ENCODE measurements around the gene RAB10. TPM values are rescaled to one million over a fixed set of nuclear protein-coding genes. Genes with fewer than 3 reads are reported as not detected.

The RAB10 gene
- total and polyA plus RNA-seq, 2 of the 4 experiments (the other 2 are of a cell fraction) = 30.1 to 77.1 TPM

DNA sequence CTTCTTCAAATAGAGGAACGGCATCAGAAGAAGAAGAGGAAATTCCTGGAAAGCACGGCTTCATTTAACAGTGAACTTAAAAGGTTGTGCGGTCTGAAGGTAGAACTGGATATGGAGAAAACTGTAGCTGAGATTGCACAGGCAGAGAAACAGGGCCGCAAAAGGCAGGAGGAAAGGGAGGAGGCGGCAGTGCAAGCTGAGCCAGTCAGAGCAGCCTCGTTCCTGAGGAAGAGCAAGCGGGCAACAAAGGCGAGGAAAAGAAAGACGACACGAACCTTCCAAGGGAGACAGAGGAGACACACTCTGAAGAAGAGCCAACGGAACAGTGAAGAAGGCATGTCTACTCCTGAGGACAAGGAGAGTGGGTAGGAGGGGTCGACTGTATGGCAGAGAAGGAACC lies 116.4 kb downstream of the RAB10 start:
- Histone ChIP-seq H3K4me1 (ENCODE audit: control insufficient read depth, insufficient read depth, low read length) (no peaks in the 10 kb centered on the region), H2BK15ac (ENCODE audit: low read depth, low read length) (no peak overlapping the region), H4K20me1 (ENCODE audit: insufficient read depth, low read length) (no peaks in the 10 kb centered on the region), H3K9ac (ENCODE audit: low read depth, low read length) (no peak overlapping the region), H3K14ac (replicated peaks; ENCODE audit: low read depth, low read length) (no peak overlapping the region), H3K36me3 (ENCODE audit: control insufficient read depth, insufficient read depth, low read length) (no peaks in the 10 kb centered on the region), H3K4me2 (ENCODE audit: low read depth, low read length) (no peak overlapping the region), H3K27me3 (ENCODE audit: control insufficient read depth, insufficient read depth, low read length) (peaks cover 7% of the 10 kb centered on the region), H3K9me1 (ENCODE audit: insufficient read depth, low read length) (no peaks in the 10 kb centered on the region), H3K56ac (ENCODE audit: extremely low read depth, insufficient read depth, low read length) (no peak overlapping the region; the same call in 1 of the 2 replicates), H4K91ac (ENCODE audit: insufficient read depth, low read depth, low read length) (no peak overlapping the region), H3K9me3 (ENCODE audit: control insufficient read depth, insufficient read depth, low read length) (no peaks in the 10 kb centered on the region), H3K18ac (ENCODE audit: low read depth, low read length) (no peak overlapping the region), H3K79me1 (ENCODE audit: low read depth in 1 of 2, low read length in 2 of 2) (no peaks in the 10 kb centered on the region), H4K5ac (ENCODE audit: low read depth, low read length) (no peak overlapping the region), H2BK120ac (ENCODE audit: low read depth, low read length) (no peak overlapping the region), H2AK5ac (ENCODE audit: low read depth, low read length) (no peak overlapping the region), H3K4ac (ENCODE audit: low read depth, low read length) (no peak overlapping the region), H4K8ac (ENCODE audit: low read depth in 2 of 2, low read length in 2 of 2) (no peak overlapping the region), H2AFZ (replicated peaks; ENCODE audit: low read length, poor library complexity) (peak overlapping the region; percentile 41), H3K23ac (ENCODE audit: low read depth, low read length) (no peak overlapping the region), H2BK20ac (ENCODE audit: low read depth, low read length) (no peak overlapping the region), H3K4me3 (ENCODE audit: insufficient read depth, low read depth, low read length) (no peak overlapping the region), H3K27ac (ENCODE audit: insufficient read depth, low read length) (no peak overlapping the region), H2AK9ac (replicated peaks; ENCODE audit: low read depth, low read length, poor library complexity) (no peak overlapping the region), H2BK5ac (ENCODE audit: low read depth, low read length, poor library complexity, severe bottlenecking) (no peak overlapping the region)
- BruUV-seq (replicated peaks) = no TSS peak
- ChIA-PET CTCF (no interaction called here), POLR2A (ENCODE audit: unreplicated experiment) (no interaction called here)
- ATAC-seq (ENCODE audit: low read depth) = no peak
- dilution Hi-C loops (cut with HindIII; ENCODE audit: low sequenced_read_pairs, unreplicated experiment) = no loop called here
- whole genome bisulfite sequencing, 2 experiments (ENCODE audit: extremely low coverage in 2 of 2, insufficient read length in 1 of 2) = 83% methylated on average over 8 of the region's 12 CpGs; no CpG with 5 or more reads in 1 of the 2 experiments
- in situ Hi-C loops (cut with MboI; ENCODE audit: low sequenced_read_pairs) = no loop called here
- DNase-seq = no peak
- intact Hi-C loops (cut with micrococcal nuclease) = no loop called here
- TF ChIP-seq, protein P1, sequence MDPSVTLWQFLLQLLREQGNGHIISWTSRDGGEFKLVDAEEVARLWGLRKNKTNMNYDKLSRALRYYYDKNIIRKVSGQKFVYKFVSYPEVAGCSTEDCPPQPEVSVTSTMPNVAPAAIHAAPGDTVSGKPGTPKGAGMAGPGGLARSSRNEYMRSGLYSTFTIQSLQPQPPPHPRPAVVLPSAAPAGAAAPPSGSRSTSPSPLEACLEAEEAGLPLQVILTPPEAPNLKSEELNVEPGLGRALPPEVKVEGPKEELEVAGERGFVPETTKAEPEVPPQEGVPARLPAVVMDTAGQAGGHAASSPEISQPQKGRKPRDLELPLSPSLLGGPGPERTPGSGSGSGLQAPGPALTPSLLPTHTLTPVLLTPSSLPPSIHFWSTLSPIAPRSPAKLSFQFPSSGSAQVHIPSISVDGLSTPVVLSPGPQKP (IDR thresholded peaks at IDR 0.05; ENCODE audit: borderline replicate concordance, low read depth, low read length) = no peak
- TF ChIP-seq RFX5 (IDR thresholded peaks at IDR 0.05; ENCODE audit: low read depth, low read length) (no peak), BHLHE40 (IDR thresholded peaks at IDR 0.05; ENCODE audit: low read depth, low read length) (no peak), MXI1 (IDR thresholded peaks at IDR 0.05; ENCODE audit: borderline replicate concordance, low read depth, low read length) (no peak), MAZ (IDR thresholded peaks at IDR 0.05; ENCODE audit: borderline replicate concordance, low read depth, low read length) (no peak), SMC3 (IDR thresholded peaks at IDR 0.05; ENCODE audit: low read depth, low read length) (no peak), POLR2A (IDR thresholded peaks at IDR 0.05; ENCODE audit: low read depth, low read length) (no peak), MAFK (IDR thresholded peaks at IDR 0.05; ENCODE audit: low read depth, low read length) (no peak), CHD1 (IDR thresholded peaks at IDR 0.05; ENCODE audit: low read depth, low read length) (no peak), NFE2L2 (IDR thresholded peaks at IDR 0.05; ENCODE audit: low read depth, low read length) (no peak), RAD21 (IDR thresholded peaks at IDR 0.05; ENCODE audit: low read length) (no peak), FOS (IDR thresholded peaks at IDR 0.05; ENCODE audit: low read depth, low read length) (no peak), CEBPB (IDR thresholded peaks at IDR 0.05; ENCODE audit: low read depth, low read length) (no peak)
- TF ChIP-seq, protein P2, sequence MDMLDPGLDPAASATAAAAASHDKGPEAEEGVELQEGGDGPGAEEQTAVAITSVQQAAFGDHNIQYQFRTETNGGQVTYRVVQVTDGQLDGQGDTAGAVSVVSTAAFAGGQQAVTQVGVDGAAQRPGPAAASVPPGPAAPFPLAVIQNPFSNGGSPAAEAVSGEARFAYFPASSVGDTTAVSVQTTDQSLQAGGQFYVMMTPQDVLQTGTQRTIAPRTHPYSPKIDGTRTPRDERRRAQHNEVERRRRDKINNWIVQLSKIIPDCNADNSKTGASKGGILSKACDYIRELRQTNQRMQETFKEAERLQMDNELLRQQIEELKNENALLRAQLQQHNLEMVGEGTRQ (IDR thresholded peaks at IDR 0.05; ENCODE audit: low read depth, low read length) = no peak
- TF ChIP-seq, protein P3, sequence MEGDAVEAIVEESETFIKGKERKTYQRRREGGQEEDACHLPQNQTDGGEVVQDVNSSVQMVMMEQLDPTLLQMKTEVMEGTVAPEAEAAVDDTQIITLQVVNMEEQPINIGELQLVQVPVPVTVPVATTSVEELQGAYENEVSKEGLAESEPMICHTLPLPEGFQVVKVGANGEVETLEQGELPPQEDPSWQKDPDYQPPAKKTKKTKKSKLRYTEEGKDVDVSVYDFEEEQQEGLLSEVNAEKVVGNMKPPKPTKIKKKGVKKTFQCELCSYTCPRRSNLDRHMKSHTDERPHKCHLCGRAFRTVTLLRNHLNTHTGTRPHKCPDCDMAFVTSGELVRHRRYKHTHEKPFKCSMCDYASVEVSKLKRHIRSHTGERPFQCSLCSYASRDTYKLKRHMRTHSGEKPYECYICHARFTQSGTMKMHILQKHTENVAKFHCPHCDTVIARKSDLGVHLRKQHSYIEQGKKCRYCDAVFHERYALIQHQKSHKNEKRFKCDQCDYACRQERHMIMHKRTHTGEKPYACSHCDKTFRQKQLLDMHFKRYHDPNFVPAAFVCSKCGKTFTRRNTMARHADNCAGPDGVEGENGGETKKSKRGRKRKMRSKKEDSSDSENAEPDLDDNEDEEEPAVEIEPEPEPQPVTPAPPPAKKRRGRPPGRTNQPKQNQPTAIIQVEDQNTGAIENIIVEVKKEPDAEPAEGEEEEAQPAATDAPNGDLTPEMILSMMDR (conservative IDR thresholded peaks at IDR 0.05; ENCODE audit: low read depth, low read length) = no peak
